GM19240 (cell line): ENCODE measurements around the gene NR5A1.

Source experiments
- DNase-seq: peaks from one replicate; pipeline ENCODE4 v3.0.0; 2011; ENCODE audit warnings: low spot score; ENCODE audit not compliant: insufficient read length

Gene NR5A1

DNA sequence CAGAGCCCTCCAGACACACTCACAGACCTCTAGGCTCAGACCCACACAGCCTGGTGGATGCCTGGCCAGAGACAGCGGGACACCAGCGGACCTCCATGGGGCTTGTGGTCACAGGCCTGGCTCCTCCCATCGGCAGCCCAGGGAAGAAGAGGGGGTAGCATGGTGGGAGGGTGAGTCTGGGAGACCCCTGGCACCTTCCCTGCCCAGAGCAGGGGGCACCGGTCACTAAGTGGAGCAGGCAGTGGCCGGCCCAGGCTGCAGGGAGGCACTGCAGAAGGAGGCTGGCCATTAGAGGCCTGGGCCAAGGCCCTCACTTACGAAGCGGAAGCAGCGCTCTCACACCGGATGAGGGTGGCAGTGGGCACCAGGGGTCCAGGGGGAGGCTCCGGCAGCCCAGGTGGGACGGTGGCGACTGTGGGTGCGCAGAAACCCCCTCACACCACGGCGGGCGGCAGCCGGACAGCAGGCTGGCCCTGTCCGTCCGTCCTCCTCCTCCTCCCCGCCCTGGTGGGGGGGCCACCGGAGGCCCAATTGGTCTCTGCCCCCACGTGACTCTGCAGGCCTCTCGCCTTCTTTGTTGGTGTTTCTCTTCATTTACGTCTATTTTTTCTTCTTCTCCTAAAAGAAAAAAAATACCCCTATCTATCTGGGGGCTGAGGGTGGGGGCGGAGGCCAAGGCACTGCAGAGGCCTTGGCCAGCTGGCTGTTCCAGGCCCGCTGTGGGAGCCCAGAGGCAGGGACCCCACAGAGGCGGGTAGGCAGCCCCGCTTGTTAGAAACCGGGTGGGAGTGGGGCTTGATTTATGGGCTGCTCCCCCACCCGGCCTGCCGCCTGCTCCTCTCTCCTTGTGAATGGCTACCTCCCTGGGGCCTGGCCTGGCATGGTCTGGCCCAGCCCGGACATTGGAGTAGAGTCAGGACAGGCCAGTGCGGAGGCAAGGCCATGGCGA, at the start of gene NR5A1:
Gene NR5A1 (minus strand): TSS at position 469 of the 949 bp plus-strand sequence. CDS start 4,004 bp downstream, outside the sequence.
- DNase-seq: no peak

DNA sequence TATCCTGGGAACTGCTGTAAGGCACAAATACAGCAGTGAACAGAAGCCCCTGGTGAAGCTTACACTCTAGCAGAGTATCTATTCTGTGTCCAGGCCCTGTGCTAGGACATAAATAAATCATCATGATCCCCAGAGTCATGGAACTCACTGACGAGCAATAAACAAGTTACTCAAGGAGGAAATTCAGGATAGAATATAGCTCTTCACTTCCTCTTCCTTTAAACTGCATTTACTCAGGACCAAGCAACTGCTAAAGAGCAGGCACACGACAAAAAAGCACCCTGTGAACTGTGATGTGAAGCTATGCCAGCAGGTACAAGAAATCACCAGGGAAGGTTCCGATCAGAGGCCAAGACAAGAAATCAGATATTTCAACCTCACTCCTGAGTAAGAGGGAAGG, 47.8 kb upstream of the NR5A1 start:
- no peak for DNase-seq

DNA sequence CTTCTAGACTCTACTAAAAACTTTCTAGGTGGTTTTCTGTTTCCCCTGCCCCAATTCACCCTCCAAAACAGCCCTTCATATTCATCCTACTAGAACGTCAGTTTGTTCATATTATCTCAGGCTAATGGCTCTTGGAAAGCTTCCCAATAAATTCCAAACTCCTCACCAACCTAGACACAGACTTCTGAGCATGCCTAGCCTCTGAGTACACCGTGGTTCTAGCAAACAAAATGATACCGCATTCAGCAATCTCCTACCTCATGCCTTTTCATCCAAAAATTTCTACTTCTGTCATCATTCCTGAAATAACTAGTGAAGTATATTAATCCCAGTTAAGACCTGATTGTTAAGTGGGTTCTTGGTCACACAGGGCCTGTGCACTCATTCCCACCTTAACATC, 46.5 kb upstream of the NR5A1 start:
- no peak for DNase-seq

DNA sequence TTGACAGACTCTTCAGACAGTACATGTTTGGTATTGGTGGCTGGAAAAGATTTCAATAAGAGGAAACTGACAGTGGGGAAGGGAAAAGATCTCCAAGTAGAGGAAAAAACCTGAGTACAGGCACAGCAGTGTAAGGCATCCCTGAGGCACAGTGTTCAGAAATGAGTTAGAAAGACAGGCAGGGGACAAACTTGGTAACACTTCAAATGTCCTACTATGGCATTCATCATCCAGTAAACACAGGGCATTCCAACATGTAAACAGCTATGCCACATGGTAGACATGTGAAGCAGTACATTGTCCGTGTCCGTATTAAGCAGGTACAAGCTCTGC, 45.0 kb upstream of the NR5A1 start:
- DNase-seq: no peak

DNA sequence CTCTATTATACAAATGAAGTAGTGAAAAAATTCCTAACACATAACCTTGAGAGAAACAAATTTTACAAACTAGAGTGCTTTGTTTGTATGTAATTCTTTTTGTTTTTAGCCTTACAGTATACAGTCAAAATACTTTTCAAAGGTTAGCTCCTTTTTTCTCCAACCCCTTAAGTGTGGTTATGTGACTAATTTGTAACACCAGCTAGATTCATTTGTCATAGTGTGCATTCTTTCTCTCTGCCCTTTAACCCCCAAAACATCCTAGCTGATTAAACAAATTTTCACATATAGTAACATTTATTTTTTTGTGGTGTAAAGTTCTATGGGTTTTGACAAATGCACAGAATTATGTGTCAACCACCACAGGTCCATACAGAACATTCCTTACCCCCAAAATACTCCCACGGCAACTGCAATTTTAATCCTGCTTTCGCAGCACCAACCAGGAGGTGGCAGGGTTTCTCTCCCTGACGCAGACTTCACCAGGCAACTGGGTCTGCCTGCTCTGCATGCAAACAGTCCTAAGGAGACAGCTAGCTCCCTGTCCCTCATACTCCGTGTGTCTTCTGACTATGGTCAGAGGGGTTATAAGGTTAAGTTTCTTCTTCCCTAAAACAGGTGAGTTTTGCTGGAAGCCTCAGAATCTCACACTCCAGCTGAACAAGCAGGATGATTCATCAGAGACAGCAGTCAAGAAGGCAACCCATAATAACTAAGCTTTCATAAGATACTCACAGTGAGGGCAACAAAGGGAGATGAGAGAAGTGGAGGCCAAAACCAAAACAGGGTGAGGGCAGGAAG, 44.5 kb upstream of the NR5A1 start:
- DNase-seq: peak; percentile 48

DNA sequence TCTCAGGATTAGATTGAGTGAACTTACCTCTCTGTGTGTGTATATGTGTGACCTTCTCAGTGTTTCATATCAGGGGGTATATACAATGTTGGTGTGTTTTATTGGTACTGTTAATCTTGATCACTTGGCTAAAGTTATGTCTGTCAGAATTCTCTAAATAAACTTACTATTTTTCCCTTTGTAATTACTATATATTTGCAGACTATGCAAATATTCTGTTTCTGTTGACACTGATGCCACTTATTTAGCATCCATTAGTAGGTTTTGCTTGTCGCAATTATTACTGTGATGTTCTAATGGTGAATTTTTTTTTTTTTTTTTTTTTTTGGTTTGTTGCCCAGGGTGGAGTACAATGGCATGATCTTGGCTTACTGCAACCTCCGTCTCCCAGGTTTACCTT, 42.9 kb upstream of the NR5A1 start:
- DNase-seq: no peak

DNA sequence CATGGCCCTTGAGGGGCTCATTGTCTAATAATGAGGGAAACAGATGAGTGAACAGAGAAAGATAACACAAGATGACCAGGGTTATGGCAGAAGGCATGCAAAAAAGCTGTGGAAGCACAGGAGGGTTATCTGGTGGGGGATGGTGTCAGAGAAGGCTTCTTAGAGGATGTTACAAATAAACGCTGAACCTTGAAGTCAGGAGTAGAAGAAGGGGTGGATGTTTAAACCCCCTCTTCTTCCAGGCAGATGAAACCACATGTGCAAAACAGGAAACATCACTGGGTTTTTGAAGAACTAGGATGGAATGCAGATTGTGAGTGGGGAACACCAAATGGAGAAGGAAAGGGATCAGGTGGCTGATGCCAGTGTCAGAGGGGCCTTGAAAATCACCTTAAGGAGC, 41.8 kb upstream of the NR5A1 start:
- DNase-seq: no peak

DNA sequence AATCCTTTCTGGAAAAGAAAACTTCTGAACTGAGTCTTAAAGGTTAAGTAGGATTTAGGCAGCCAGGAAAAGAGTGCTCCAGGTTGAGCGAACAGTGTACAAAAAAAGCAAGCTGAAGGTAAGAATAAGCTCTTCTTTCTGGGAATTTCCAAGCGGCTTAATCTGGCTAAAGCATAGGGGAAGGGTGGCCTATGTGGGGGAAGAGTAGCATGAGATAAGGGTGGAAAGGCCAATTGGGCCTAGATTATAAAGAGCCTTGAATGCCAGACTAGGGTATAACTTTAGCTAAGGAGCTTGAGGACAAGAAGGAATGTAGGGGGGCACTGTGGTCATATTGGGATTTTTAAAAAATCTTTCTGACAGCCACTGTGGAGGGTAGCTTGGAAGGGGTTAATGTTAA, 37.3 kb upstream of the NR5A1 start:
- no peak for DNase-seq

DNA sequence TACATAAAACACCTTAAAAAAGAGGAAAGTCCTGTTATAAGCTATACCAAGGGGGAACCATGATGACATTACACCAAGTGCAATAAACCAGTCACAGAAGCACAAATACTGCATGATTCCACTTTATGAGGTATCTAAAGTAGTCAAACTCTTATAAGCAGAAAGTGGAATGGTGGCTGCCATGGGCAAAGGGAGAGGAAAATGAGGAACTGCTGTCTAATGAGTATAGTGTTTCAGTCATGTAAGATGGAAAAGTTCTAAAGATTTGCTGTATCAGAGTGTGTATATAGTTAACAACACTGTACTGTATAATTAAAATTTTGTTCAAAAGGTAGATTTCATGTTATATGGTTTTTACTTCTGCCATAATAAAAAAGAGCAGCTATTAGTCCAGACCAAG, 34.6 kb upstream of the NR5A1 start:
- DNase-seq: no peak

DNA sequence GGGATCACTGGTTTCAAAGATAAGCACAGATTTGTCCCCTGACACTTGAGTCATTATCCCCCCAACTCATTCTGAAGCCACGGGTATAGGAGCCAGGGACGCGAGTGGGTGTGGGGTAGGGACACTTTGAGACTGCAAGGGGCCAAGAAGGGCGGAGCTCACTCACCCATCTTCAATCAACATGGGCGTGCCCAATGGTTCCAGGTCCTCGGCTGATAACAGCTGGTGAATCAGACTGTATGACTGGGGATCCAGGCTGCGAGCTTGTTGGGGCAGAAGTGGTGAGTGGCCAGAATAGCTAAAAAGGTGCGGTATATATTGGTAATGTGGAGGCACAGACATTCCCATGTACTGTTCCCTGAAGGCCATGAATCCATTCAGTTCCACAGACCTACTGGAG, 30.7 kb upstream of the NR5A1 start:
- no peak for DNase-seq

DNA sequence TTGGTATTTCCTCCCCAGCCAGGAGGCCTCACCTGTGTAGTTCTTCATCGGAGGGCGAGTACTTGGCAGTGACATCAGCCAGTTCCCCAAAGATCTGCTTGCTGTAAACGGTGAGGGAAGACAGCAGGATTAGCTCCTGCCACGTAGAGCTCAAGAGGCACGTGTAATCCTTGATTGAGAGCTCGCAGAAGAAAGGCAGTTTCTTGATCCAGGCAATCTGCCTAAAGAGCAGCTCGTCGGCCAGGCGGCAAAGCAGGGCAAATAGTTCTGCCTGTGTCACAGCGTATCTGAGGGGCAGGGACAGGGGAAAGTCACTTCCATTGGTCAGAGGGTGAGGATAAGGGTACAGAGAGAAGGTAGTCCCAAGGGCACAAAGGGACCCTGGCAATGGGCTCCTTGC, 28.6 kb upstream of the NR5A1 start:
- no peak for DNase-seq

DNA sequence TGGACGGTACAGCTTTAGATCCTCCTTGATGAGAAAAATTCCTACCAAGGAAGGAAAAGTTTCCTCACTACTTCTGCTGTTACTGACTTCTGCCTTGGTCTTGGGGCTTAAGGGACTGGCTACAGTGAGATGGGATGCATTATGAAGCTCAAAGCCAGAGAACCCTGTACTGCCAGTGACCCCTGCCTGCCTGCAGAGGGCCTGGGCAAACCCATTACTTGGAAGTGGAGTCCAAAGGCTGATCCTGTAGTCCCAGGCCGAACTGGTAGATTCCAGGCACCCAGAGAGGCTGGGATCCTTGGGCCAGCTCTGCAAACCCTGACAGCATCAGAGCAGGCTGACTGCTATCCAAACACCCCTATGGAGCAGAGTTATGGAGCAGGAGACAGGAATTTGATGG, 25.7 kb upstream of the NR5A1 start:
- no peak for DNase-seq

DNA sequence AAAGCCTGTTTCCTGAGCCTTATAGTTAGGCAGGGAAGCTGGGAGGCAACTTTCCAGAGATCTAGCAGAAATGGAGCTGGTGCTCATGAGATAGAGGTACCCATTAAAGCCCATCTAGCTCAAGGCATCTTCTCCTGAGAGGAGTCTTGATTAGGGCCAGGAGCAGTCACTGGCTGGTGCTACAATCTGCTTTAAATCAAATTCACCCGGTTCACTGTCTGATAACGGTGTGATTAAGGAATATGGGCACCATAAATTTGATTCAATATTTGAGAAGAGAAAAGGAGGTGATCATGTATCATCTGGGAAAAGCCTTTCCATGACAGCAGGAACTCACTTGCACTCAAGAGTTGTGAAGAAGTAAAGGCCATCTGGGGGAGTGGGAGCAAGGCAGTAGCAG, 23.9 kb upstream of the NR5A1 start:
- DNase-seq: no peak

DNA sequence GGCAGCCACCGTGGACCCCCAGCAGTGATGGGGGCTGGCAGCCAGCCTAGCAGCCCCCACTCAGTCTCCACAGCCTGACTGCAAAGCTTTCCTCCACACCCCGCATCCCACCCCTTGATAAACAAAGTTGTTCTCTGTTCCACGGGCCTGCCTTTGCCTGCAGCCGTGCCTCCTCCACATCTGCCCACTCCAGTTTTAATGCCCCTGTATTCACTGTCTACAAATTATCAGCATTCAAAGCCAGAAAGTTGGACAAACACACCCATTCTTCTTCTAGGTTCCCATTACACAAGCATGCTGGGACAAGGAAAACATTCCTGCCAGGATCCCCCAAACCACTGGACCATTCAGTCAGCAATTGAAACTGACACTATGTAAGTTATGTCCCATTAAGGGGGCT, 23.0 kb upstream of the NR5A1 start:
- no peak for DNase-seq

DNA sequence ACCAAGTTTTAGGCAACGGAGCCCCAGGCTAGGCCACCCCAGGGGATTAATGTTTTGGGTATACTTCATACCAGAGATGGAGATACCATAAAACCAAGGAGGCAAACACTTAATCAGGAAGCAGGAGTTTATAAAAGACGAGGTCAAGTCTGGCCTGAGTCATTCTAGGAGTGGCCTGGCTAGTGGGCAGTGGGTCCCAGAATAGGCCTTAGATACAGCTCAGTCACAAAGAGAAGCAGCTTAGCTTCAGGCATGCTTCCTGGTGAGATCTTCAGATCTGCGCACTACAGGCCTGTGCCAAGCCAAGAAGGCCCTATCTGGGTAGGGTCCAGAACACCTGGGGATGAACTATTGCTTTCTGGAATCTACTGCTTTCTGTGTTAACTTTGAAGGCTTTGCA, 20.6 kb upstream of the NR5A1 start:
- no peak for DNase-seq

DNA sequence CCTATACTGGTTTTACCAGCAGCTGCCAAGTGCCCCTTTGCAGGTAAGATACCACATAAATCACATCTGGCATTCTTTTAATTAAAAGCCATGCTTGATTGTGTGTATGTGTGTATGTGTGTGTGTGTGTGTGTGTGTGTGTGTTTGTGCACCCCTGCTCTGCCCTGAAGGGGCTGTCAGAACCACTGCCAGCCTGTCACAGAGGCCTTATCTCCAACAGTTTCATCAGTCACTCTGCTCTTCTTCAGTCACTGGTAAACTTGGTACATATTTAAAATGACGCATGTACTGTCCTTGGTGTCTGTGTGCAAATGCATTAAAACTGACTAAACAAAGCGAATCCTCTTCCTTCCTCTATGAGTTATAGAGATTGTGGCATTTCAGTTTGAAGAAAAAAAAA, 19.0 kb upstream of the NR5A1 start:
- DNase-seq: no peak

DNA sequence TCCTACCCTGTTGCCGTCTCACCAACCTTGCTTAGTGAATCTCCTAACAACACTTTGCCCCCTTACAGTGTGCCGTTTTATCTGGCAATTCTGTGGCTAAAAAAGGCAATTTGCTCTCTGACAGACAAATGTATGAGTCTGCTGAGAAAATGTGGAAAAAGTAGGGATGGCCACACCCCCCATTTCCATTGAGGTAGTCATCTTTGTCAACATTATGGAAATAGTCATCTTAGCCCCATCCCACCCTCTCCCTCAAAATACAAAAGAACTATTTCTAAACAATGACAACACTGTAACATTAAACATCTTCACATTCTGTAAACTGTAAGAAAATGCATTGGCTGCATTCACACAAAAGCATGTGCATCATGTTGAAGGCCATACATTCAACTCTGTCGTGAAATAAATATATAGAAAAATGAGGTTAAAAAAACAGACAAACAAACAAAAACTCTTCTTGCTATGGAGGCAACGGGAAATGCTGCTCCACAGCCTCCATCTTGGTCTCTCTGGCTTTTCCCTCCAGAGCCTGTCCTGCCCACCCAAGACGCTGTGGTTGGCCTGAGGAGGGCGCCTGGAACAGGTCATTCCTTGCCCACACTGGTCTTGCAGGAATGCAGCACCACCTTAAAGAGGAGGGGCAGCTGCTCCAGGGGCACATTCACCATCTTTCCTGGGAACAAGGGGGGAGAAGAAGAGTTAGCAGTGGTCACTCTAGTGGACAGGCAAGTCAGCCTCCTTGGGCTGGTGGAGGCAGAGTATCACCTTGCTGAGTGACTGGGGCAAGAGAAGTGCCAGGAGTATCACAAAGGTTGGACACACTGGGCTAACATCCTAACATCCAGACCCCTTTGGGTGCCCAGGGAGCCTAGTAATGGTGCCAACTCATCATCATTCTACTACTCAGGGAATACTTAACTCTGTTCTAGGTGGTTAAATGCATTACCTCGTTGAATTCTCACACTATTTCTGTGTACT, 15.2 kb upstream of the NR5A1 start:
- no peak for DNase-seq

DNA sequence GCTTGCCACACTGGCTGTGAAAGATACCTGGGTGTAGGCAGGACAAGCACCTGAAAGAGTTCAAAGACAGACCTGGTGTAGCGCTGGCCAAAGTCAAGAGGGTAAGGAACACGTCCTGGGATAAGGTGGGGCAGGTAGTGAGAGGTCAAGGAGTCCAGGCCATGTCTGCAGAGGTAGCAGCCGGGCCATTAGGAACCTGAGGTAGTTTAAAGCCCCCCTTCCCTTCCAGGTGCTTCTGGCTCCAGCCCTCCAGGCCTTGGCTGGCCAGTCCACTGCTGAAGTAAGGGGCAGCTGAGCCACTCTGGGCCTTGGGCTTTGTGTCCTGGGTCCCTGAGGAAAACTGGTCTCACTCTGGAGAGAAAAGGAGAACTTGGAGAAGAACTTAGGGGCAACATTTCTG, 13.9 kb upstream of the NR5A1 start:
- no peak for DNase-seq

DNA sequence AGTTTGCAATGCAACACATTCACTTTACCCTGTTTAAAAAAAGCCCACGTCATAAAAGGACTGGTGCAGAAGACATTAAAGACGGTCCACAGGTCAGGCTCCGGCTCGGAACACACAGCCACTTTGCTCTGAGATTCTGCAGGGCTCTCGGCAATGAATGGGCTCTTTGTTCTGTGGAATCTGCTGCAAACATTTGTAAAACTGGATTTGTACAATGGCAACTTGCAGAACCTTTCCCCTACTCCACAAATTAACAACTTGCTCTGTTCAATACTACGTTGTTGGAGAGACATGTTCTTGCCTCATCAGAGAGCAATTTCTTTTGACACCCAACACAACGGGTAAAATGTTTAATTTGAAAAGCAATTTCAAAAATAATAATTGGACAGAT, 13.0 kb upstream of the NR5A1 start:
- DNase-seq: no peak

DNA sequence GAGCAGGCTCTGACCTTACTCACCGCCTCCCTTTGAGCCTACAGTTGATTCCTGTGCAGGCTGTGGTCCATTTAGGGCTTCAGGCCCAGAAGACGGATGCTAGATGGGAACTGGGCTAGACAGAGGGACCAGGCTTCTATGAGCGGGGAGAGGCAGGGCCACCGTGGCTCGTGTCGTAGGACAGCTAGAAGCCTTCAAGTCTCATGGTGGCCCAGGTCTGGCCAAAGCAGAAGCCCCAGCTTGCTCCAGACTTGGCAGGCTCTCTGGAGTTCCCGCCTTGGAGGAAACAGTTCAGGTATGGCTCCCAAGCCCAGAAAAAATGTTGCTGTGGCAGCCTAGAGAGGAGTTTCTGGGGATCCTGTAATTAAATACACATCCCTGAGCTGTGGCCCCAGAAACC, 10.9 kb upstream of the NR5A1 start:
- no peak for DNase-seq

DNA sequence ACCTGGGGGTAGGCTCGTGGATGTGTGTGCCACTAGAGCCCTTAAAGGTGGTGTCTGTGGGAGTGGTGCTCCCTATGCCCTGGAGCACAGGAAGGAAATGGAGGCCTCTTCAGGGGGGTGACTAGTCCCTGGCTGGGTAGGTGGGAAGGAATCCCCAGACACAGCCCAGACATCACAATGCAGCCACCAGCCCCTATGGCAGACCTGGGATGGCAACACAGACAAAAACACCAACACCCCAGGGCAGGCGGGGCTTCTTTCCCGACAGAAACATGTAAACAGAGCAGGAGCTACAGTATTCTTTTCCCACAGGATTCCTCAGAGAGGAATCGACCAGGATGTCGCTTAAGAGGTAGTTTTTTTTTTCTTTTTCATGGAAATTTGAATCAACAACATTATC, 10.4 kb upstream of the NR5A1 start:
- DNase-seq: no peak

DNA sequence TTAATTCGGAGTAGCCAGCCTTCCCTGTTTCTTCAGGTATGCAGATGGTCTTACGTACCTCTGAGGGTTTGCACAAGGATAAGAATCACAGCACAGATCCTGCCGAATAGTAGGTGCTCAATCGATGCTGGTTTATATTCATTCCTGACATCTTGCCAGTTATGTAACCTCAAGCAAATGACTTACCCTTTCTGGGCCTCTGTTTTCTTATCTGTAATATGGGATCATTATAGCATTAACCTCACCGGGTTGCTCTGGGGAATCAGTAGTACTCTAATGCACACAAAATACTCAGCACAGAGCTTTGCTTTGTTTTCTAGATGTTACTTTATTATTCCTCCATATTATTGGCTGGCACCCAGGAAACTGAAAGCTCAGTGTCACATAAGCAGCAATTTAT, 7.7 kb upstream of the NR5A1 start:
- no peak for DNase-seq
